HepG2 (cell line): ENCODE measurements around the gene MRPL38. TPM values are rescaled to one million over a fixed set of nuclear protein-coding genes. Genes with fewer than 3 reads are reported as not detected.

Experiments
- ADNP ChIP-seq: sonication (generic); formaldehyde crosslinking; IDR thresholded peaks from 2 replicates; pipeline ENCODE4 v1.4.0; 2020; ENCODE audit warnings: missing genetic modification reagents
- CERS6 ChIP-seq: sonication (generic); formaldehyde crosslinking; IDR thresholded peaks from 2 replicates; pipeline ENCODE4 v1.5.0; 2020; ENCODE audit warnings: missing genetic modification reagents
- GATAD2A ChIP-seq: IDR thresholded peaks from 2 replicates; pipeline ENCODE4 v1.6.1; 2016
- KLF12 ChIP-seq: sonication (generic); formaldehyde crosslinking; IDR thresholded peaks from 2 replicates; pipeline ENCODE4 v1.4.0; 2020; ENCODE audit warnings: missing genetic modification reagents, borderline replicate concordance
- MEIS2 ChIP-seq: sonication (generic); formaldehyde crosslinking; IDR thresholded peaks from 2 replicates; pipeline ENCODE4 v1.9.0; 2021; ENCODE audit warnings: mild to moderate bottlenecking, missing genetic modification reagents
- NFKBIZ ChIP-seq: IDR thresholded peaks from 2 replicates; pipeline ENCODE4 v1.6.1; 2018; ENCODE audit warnings: missing genetic modification reagents, missing compliant biosample characterization
- RARA ChIP-seq: IDR thresholded peaks from 2 replicates; pipeline ENCODE4 v1.6.1; 2016; ENCODE audit warnings: missing genetic modification reagents, missing compliant biosample characterization
- REPIN1 ChIP-seq: sonication (generic); formaldehyde crosslinking; IDR thresholded peaks from 2 replicates; pipeline ENCODE4 v1.8.0; 2022; ENCODE audit warnings: missing genetic modification reagents, low read depth, mild to moderate bottlenecking, borderline replicate concordance
- SRF ChIP-seq: IDR thresholded peaks from 2 replicates; pipeline ENCODE4 v1.6.1; 2011; ENCODE audit warnings: mild to moderate bottlenecking, low read depth, low read length, moderate library complexity
- TAF1 ChIP-seq: sonication (generic); formaldehyde crosslinking; IDR thresholded peaks from 2 replicates; pipeline ENCODE4 v1.4.0; 2020; ENCODE audit warnings: missing genetic modification reagents
- TFDP2 ChIP-seq: sonication (generic); formaldehyde crosslinking; IDR thresholded peaks from 2 replicates; pipeline ENCODE4 v1.4.0; 2020; ENCODE audit warnings: missing genetic modification reagents
- THRA ChIP-seq: sonication (generic); formaldehyde crosslinking; IDR thresholded peaks from 2 replicates; pipeline ENCODE4 v1.4.0; 2020; ENCODE audit warnings: missing genetic modification reagents, borderline replicate concordance
- ZC3H4 ChIP-seq: sonication (generic); formaldehyde crosslinking; IDR thresholded peaks from 2 replicates; pipeline ENCODE4 v1.4.0; 2020; ENCODE audit warnings: missing genetic modification reagents, borderline replicate concordance
- ZNF44 ChIP-seq: sonication (generic); formaldehyde crosslinking; IDR thresholded peaks from 2 replicates; pipeline ENCODE4 v1.5.1; 2020; ENCODE audit warnings: mild to moderate bottlenecking, missing genetic modification reagents
- ZNF850 ChIP-seq: sonication (generic); formaldehyde crosslinking; conservative IDR thresholded peaks from 2 replicates; pipeline ENCODE4 v1.9.0; 2021; ENCODE audit warnings: mild to moderate bottlenecking, missing genetic modification reagents
- polyA plus RNA-seq, 8 experiments: library from polyadenylated mRNA; depleted of rRNA in 3 of 8; stranded (reverse) in 7 of 8; unstranded in 1 of 8; fragments of >200 nt; fragmentation: Illumina TruSeq in 4 of 8; extraction: Trizol in 4 of 8; gene quantifications; 2 replicates each; pipeline versions ENCODE4 v1.2.1 to v1.2.3, GENCODE V29; 2011 to 2016; ENCODE audit warnings: low read depth in 4 of 8, missing spikeins in 1 of 8, mixed read lengths in 1 of 8; ENCODE audit not compliant: insufficient read depth in 1 of 8
- total RNA-seq, 5 experiments: library from RNA; depleted of rRNA; stranded (reverse); fragments of >200 nt; fragmentation: Illumina TruSeq; extraction: Trizol; gene quantifications; 2 replicates each; pipeline ENCODE4 v1.2.3, GENCODE V29; 2016; ENCODE audit warnings: low read depth in 1 of 5
- TF ChIP-seq, protein P1 (sequence below): sonication (generic); formaldehyde crosslinking; IDR thresholded peaks from 2 replicates; pipeline ENCODE4 v1.4.0; 2020; ENCODE audit warnings: mild to moderate bottlenecking, missing genetic modification reagents
- TF ChIP-seq, protein P2 (sequence below): fragments of 450-650 bp; IDR thresholded peaks from 2 replicates; pipeline ENCODE4 v1.6.1; 2017; ENCODE audit warnings: mild to moderate bottlenecking
- TF ChIP-seq, protein P3 (sequence below): IDR thresholded peaks from 2 replicates; pipeline ENCODE4 v1.6.1; 2016; ENCODE audit warnings: low read depth

MRPL38 gene
- total and polyA plus RNA-seq, 2 of the 13 experiments (the other 11 are each of a cell fraction or from before 2014, with no cell fraction given) = 83.7 to 125 TPM

- TF ChIP-seq THRA (CRISPR knock-in tag) = peak; percentile 67; the same call in 1 of the 2 replicates
- 0 out of 2 replicates have a peak, but pooled peaks have one; percentile 22 for TF ChIP-seq CERS6 (CRISPR knock-in tag)
- no peak for TF ChIP-seq ZNF850 (CRISPR knock-in tag)
- peak; percentile 83; the same call in 1 of the 2 replicates for TF ChIP-seq NFKBIZ (CRISPR knock-in tag)
- peak; percentile 42; the same call in 1 of the 2 replicates for TF ChIP-seq MEIS2 (CRISPR knock-in tag)
- peak; percentile 70; the same call in 1 of the 2 replicates for TF ChIP-seq KLF12
- TF ChIP-seq REPIN1 = peak; percentile 65; the same call in 1 of the 2 replicates
- peak; percentile 40; the same call in 1 of the 2 replicates for TF ChIP-seq TFDP2 (CRISPR knock-in tag)
- TF ChIP-seq, protein P1, sequence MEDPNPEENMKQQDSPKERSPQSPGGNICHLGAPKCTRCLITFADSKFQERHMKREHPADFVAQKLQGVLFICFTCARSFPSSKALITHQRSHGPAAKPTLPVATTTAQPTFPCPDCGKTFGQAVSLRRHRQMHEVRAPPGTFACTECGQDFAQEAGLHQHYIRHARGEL (CRISPR knock-in tag) = no peak
- TF ChIP-seq ZC3H4 (CRISPR knock-in tag) = 0 out of 2 replicates have a peak, but pooled peaks have one; percentile 15
- TF ChIP-seq, protein P2, sequence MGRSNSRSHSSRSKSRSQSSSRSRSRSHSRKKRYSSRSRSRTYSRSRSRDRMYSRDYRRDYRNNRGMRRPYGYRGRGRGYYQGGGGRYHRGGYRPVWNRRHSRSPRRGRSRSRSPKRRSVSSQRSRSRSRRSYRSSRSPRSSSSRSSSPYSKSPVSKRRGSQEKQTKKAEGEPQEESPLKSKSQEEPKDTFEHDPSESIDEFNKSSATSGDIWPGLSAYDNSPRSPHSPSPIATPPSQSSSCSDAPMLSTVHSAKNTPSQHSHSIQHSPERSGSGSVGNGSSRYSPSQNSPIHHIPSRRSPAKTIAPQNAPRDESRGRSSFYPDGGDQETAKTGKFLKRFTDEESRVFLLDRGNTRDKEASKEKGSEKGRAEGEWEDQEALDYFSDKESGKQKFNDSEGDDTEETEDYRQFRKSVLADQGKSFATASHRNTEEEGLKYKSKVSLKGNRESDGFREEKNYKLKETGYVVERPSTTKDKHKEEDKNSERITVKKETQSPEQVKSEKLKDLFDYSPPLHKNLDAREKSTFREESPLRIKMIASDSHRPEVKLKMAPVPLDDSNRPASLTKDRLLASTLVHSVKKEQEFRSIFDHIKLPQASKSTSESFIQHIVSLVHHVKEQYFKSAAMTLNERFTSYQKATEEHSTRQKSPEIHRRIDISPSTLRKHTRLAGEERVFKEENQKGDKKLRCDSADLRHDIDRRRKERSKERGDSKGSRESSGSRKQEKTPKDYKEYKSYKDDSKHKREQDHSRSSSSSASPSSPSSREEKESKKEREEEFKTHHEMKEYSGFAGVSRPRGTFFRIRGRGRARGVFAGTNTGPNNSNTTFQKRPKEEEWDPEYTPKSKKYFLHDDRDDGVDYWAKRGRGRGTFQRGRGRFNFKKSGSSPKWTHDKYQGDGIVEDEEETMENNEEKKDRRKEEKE = no peak
- TF ChIP-seq ADNP (CRISPR knock-in tag) = no peak
- TF ChIP-seq, protein P3, sequence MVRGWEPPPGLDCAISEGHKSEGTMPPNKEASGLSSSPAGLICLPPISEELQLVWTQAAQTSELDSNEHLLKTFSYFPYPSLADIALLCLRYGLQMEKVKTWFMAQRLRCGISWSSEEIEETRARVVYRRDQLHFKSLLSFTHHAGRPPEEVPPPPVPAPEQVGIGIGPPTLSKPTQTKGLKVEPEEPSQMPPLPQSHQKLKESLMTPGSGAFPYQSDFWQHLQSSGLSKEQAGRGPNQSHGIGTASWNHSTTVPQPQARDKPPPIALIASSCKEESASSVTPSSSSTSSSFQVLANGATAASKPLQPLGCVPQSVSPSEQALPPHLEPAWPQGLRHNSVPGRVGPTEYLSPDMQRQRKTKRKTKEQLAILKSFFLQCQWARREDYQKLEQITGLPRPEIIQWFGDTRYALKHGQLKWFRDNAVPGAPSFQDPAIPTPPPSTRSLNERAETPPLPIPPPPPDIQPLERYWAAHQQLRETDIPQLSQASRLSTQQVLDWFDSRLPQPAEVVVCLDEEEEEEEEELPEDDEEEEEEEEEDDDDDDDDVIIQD (CRISPR knock-in tag) = peak; percentile 30; the same call in 1 of the 2 replicates
- peak; percentile 43; the same call in 1 of the 2 replicates for TF ChIP-seq TAF1 (CRISPR knock-in tag)
- peak; percentile 88 for TF ChIP-seq RARA
- peak; percentile 84 for TF ChIP-seq GATAD2A (CRISPR knock-in tag)
- no peak for TF ChIP-seq SRF
- 0 out of 2 replicates have a peak, but pooled peaks have one; percentile 29 for TF ChIP-seq ZNF44 (CRISPR knock-in tag)
These were observed 12.8 kb downstream of the MRPL38 start (continued) for GRCh38 chr17:75891605-75892555.
